KMS-11 (cell line): ENCODE data around the gene SESTD1.

Experiments
- H2AFZ ChIP-seq: fragments of 200-600 bp; sonication (generic); 2 replicates; pipeline ENCODE4 v1.6.1; 2016; ENCODE audit warnings: antibody characterized with exemption, mixed run types, low read depth
- H3K27ac ChIP-seq: fragments of 200-600 bp; sonication (generic); 2 replicates; pipeline ENCODE4 v1.6.1; 2016; ENCODE audit warnings: mild to moderate bottlenecking, mixed run types
- H3K27me3 ChIP-seq: fragments of 200-600 bp; sonication (generic); 2 replicates; pipeline ENCODE4 v1.6.1; 2017; ENCODE audit warnings: mild to moderate bottlenecking, low read depth, mixed run types, moderate library complexity; ENCODE audit not compliant: insufficient read depth
- H3K36me3 ChIP-seq: fragments of 200-600 bp; sonication (generic); 2 replicates; pipeline ENCODE4 v1.6.1; 2017; ENCODE audit warnings: mild to moderate bottlenecking, mixed run types; ENCODE audit not compliant: insufficient read depth
- H3K4me1 ChIP-seq: fragments of 200-600 bp; sonication (generic); 2 replicates; pipeline ENCODE4 v1.6.1; 2016; ENCODE audit warnings: mild to moderate bottlenecking, low read depth, mixed run types; ENCODE audit not compliant: poor library complexity, severe bottlenecking
- H3K4me2 ChIP-seq: fragments of 200-600 bp; sonication (generic); 2 replicates; pipeline ENCODE4 v1.7.0; 2016; ENCODE audit warnings: mild to moderate bottlenecking, mixed run types
- H3K4me3 ChIP-seq: fragments of 200-600 bp; sonication (generic); IDR thresholded peaks from 2 replicates; pipeline ENCODE4 v1.6.1; 2017; ENCODE audit warnings: low read depth, low read length, mixed read lengths; ENCODE audit not compliant: insufficient read depth
- H3K79me2 ChIP-seq: fragments of 200-600 bp; sonication (generic); 2 replicates; pipeline ENCODE4 v1.6.1; 2016; ENCODE audit warnings: low read depth, mixed run types; ENCODE audit not compliant: insufficient read depth
- H3K9ac ChIP-seq: fragments of 200-600 bp; sonication (generic); 2 replicates; pipeline ENCODE4 v1.6.1; 2016; ENCODE audit warnings: mild to moderate bottlenecking, mixed run types
- H4K20me1 ChIP-seq: fragments of 200-600 bp; sonication (generic); 2 replicates; pipeline ENCODE4 v1.6.1; 2016; ENCODE audit warnings: mild to moderate bottlenecking, mixed run types; ENCODE audit not compliant: insufficient read depth
- TF ChIP-seq, protein P1 (sequence below): fragments of 200-600 bp; sonication (generic); conservative IDR thresholded peaks from 2 replicates; pipeline ENCODE4 v1.6.1; 2017; ENCODE audit warnings: low read depth, mild to moderate bottlenecking, antibody characterized with exemption, low read length, moderate library complexity, mixed read lengths

SESTD1 gene

DNA sequence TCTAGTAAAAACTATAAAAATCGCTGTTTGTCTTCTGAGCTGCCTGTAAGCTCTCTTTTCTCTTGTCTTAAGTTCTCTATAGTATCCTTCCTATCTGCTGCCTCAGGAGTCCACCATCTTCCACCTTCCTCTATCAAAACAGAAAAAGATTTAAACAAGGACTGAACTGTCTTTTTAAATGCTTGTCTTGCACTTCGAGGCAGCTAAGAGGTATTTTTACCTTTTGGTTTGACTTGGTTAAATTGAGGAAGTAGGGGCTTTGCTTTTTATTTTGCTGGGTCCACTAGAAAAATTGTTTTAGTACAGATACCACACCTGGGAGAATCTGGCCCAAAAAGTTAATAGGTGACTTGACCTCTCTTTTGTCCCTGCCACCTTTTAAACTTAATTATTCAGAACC is 12.2 kb downstream of the SESTD1 start:
- H2AFZ ChIP-seq = no peak overlapping the region
- H3K27ac ChIP-seq = peak overlapping the region; percentile 33; the same call in 1 of the 2 replicates
- H3K27me3 ChIP-seq = no peaks in the 10 kb centered on the region
- peak overlapping the region; percentile 33 for H3K4me3 ChIP-seq
- peak overlapping the region; percentile 80 for H3K4me2 ChIP-seq
- H4K20me1 ChIP-seq = no peaks in the 10 kb centered on the region
- peaks cover 19% of the 10 kb centered on the region; the same call in 1 of the 2 replicates for H3K79me2 ChIP-seq
- H3K4me1 ChIP-seq = peaks cover 39% of the 10 kb centered on the region
- no peaks in the 10 kb centered on the region for H3K36me3 ChIP-seq
- TF ChIP-seq, protein P1, sequence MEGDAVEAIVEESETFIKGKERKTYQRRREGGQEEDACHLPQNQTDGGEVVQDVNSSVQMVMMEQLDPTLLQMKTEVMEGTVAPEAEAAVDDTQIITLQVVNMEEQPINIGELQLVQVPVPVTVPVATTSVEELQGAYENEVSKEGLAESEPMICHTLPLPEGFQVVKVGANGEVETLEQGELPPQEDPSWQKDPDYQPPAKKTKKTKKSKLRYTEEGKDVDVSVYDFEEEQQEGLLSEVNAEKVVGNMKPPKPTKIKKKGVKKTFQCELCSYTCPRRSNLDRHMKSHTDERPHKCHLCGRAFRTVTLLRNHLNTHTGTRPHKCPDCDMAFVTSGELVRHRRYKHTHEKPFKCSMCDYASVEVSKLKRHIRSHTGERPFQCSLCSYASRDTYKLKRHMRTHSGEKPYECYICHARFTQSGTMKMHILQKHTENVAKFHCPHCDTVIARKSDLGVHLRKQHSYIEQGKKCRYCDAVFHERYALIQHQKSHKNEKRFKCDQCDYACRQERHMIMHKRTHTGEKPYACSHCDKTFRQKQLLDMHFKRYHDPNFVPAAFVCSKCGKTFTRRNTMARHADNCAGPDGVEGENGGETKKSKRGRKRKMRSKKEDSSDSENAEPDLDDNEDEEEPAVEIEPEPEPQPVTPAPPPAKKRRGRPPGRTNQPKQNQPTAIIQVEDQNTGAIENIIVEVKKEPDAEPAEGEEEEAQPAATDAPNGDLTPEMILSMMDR = no peak
- no peak overlapping the region for H3K9ac ChIP-seq

DNA sequence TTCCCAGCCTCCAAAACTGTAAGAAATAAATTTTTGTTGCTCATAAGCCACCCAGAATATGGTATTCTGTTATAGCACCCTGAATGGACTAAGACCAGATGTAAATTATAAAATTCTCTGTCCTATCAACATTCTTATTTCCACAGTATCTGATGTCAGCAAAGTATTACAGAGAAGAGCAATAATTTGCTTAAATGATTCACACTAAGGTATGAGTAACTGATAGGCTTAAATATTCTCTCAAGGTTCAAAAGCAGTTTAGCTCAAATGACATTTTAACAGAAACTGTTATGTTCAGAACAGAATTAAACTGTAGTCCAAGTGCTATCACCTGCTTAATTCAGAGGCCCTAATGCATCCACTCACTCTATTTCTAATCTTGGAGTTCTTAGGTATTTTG is 12.8 kb downstream of the SESTD1 start:
- Histone ChIP-seq H3K27me3 (no peaks in the 10 kb centered on the region), H3K9ac (no peak overlapping the region), H3K4me3 (no peak overlapping the region), H2AFZ (no peak overlapping the region), H4K20me1 (no peaks in the 10 kb centered on the region), H3K36me3 (no peaks in the 10 kb centered on the region), H3K27ac (0 out of 2 replicates have a peak overlapping the region, but pooled peaks have one; percentile 33), H3K4me2 (peak overlapping the region; percentile 80), H3K79me2 (peaks cover 21% of the 10 kb centered on the region; the same call in 1 of the 2 replicates), H3K4me1 (peaks cover 42% of the 10 kb centered on the region)
- TF ChIP-seq, protein P1 = no peak

DNA sequence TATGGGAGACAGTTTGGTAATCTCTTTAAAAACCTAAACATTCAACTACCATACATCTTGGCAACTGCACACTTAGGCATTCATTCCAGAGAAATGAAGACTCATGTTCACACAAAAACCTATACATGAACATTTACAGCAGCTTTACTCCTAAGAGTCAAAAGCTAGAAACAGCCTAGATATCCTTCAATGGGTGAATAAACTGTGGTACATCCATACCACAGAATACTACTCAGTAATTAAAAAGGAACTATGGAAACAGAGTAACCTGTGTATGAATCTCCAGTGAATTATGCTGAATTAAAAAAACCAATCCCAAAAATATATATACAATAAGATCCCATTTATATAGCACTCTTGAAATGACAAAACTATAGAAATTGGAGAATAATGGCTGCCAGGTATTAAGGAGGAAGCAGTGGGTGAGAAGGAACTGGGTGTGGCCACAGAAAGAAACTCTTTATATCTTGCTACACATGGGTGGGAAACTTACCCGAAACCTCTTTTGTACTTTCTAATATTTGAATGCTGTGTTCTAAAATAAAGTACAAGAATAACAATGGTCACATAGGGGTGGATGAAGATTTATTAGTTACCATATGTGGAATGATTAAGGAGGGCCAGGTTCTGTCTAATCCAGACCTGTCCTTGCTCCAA is 13.7 kb downstream of the SESTD1 start:
- no peak overlapping the region for H3K4me2 ChIP-seq
- peaks cover 17% of the 10 kb centered on the region; the same call in 1 of the 2 replicates for H3K79me2 ChIP-seq
- no peaks in the 10 kb centered on the region for H3K27me3 ChIP-seq
- H3K36me3 ChIP-seq = no peaks in the 10 kb centered on the region
- H3K9ac ChIP-seq = no peak overlapping the region
- no peaks in the 10 kb centered on the region for H4K20me1 ChIP-seq
- H3K27ac ChIP-seq = no peak overlapping the region
- no peak overlapping the region for H2AFZ ChIP-seq
- TF ChIP-seq, protein P1 = no peak
- H3K4me3 ChIP-seq = no peak overlapping the region
- peaks cover 49% of the 10 kb centered on the region for H3K4me1 ChIP-seq

DNA sequence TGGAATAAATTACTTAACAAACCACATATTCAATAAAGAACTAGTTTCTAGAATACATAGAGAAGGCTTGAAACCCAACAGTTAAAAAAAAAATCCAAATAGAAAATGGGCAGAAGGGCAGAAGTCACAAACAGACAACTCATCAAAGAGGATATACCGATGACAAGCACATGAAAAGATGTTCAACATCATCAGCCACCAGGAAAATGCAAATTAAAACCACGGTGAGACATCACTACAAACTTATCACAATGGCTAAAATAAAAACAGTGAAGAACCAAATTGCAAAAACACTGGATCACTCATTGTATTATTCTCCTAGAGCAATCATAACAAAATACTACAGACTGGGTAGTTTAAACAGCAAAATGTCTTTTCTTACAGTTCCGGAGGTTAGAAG is 14.5 kb downstream of the SESTD1 start:
- Histone ChIP-seq H3K27me3 (no peaks in the 10 kb centered on the region), H3K36me3 (no peaks in the 10 kb centered on the region), H3K9ac (no peak overlapping the region), H3K4me2 (no peak overlapping the region), H4K20me1 (no peaks in the 10 kb centered on the region), H3K79me2 (peaks cover 17% of the 10 kb centered on the region; the same call in 1 of the 2 replicates), H3K4me3 (no peak overlapping the region), H2AFZ (no peak overlapping the region), H3K4me1 (peaks cover 49% of the 10 kb centered on the region), H3K27ac (no peak overlapping the region)
- TF ChIP-seq, protein P1 = no peak
